Liver (tissue), 9 donors: ENCODE results near the gene ALG1L2. TPM values are rescaled to one million over a fixed set of nuclear protein-coding genes. Genes with fewer than 3 reads are reported as not detected.
"Not testable (repeated sequence)": the region's sequence is repeated elsewhere in the genome, so short reads cannot be mapped to it uniquely, and the experiment has no call there.

ENCODE experiments used
- DNase-seq: peaks from one replicate; pipeline ENCODE4 v3.0.0-alpha.2; 2017; ENCODE audit warnings: low spot score
- H3K27ac ChIP-seq, 2 donors: one replicate each; pipeline ENCODE4 v1.7.0; 2013; ENCODE audit warnings: inconsistent platforms in 2 of 2, low read length in 2 of 2, control low read depth in 1 of 2, low read depth in 1 of 2, mild to moderate bottlenecking in 1 of 2
- H3K27me3 ChIP-seq, 4 donors: one replicate each; pipeline versions ENCODE4 v1.6.1 to v1.7.0; 2013; ENCODE audit warnings: low read length in 3 of 4, inconsistent platforms in 1 of 4, mild to moderate bottlenecking in 1 of 4, moderate library complexity in 1 of 4; ENCODE audit not compliant: control insufficient read depth in 4 of 4, insufficient read depth in 4 of 4
- H3K36me3 ChIP-seq, 4 donors: one replicate each; pipeline versions ENCODE4 v1.6.1 to v1.7.0; 2013; ENCODE audit warnings: low read length in 3 of 4, mild to moderate bottlenecking in 3 of 4, low read depth in 1 of 4, moderate library complexity in 1 of 4; ENCODE audit not compliant: control insufficient read depth in 4 of 4, insufficient read depth in 3 of 4
- H3K4me1 ChIP-seq, 4 donors: one replicate each; pipeline versions ENCODE4 v1.6.1 to v1.7.0; 2013; ENCODE audit warnings: low read length in 3 of 4, mild to moderate bottlenecking in 3 of 4, moderate library complexity in 1 of 4; ENCODE audit not compliant: control insufficient read depth in 4 of 4, insufficient read depth in 4 of 4
- H3K4me3 ChIP-seq, 3 donors: one replicate each; pipeline versions ENCODE4 v1.6.1 to v1.7.0; 2013; ENCODE audit warnings: low read length in 3 of 3, control low read depth in 1 of 3, low read depth in 1 of 3, mild to moderate bottlenecking in 1 of 3
- H3K9ac ChIP-seq, 2 donors: one replicate each; pipeline ENCODE4 v1.7.0; 2013; ENCODE audit warnings: low read length in 2 of 2, mild to moderate bottlenecking in 2 of 2, moderate library complexity in 2 of 2, control low read depth in 1 of 2, low read depth in 1 of 2
- H3K9me3 ChIP-seq, 4 donors: one replicate each; pipeline versions ENCODE4 v1.6.1 to v1.7.0; 2013; ENCODE audit warnings: low read length in 3 of 4; ENCODE audit not compliant: control insufficient read depth in 4 of 4
- WGBS: extraction: QIAGEN DNeasy Blood & Tissue Kit; methylation state at CpG from one replicate; pipeline ENCODE4 v1.1.7; 2013; 5-methylcytosine and 5-hydroxymethylcytosine counted together
- polyA plus RNA-seq, 2 donors: library from polyadenylated mRNA; stranded (reverse) in 1 of 2; unstranded in 1 of 2; fragments of 200-250 nt in 1 of 2; fragments of >200 nt in 1 of 2; fragmentation: Nextera tagmentation in 1 of 2; extraction: Ambion mirVana in 1 of 2; gene quantifications; one replicate each; pipeline versions ENCODE4 v1.2.1 to v1.2.3, GENCODE V29; 2013 to 2015
- total RNA-seq, 2 donors: library from RNA; depleted of rRNA; stranded (reverse); fragments of >200 nt; gene quantifications; one replicate each; pipeline ENCODE4 v1.2.3, GENCODE V29; 2014
- donor health status: healthy.
- donor health status: healthy.
- donor health status: healthy.
- donor health status: healthy.
- donor health status: healthy.

ALG1L2 gene
- total and polyA plus RNA-seq, 4 donors = not detected

DNA sequence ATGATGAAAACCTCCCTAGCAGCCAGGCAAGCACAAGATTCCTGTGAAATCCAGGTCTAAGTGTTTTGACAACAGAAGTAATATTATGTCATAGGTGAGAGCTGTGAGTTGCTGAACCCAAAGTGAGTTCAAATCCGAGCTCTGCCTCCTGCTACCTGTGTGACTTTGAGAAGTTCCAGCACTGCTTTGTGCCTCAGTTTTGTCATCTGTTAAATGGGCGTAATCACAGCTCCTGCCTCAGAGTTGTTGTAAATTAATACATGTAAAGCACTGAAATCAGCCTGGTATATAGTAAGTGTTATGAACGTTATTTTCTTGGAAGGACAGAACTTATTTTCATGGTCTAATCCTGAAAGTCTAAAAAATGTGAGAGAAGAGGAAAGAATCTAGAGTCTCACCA, 38.7 kb downstream of the ALG1L2 start:
- 90% methylated on average over 3 of the region's 3 CpGs for WGBS
- H3K4me1 ChIP-seq, H3K9ac ChIP-seq, H3K9me3 ChIP-seq, H3K27ac ChIP-seq, DNase-seq, H3K27me3 ChIP-seq, H3K36me3 ChIP-seq, H3K4me3 ChIP-seq: not testable (repeated sequence)

DNA sequence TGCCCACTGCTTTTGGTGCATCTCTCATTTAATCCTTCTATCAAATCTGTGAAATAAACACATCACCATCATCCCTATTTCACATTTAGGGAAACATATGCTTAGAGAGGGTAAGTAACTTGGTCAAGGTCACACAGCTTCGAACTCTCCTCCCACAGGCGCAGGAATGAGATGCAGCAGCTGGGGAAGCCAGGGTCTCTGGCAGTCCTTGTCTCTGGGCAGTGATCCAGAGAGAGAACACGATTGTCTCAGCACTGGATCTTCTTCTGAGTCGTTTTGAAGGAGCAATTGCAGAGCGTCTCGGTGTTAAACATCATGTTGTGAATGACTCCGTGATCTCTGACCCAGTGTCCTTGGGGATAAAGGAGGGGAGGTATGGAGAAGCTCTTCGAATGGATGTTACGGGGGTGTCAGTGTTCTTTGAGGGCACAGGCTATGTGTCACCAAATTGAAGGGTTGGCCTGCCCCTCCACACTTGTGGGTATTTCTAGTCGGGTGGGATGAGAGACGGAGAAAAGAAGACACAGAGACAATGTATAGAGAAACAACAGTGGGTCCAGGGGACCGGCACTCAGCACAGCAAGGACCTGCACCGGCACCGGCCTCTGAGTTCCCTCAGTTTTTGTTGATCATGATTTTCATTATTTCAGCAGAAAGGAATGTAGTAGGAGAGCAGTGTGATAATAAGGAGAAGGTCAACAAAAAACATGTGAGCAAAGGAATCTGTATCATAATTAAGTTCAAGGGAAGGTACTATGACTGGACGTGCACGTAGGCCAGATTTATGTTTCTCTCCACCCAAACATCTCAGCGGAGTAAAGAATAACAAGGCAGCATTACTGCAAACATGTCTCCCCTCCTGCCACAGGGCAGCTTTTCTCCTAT, 41.5 kb downstream of the ALG1L2 start:
- not testable (repeated sequence) for H3K36me3 ChIP-seq, H3K4me3 ChIP-seq, H3K27me3 ChIP-seq, H3K9ac ChIP-seq, H3K27ac ChIP-seq, H3K9me3 ChIP-seq, H3K4me1 ChIP-seq, DNase-seq
- 82% methylated on average over 17 of the region's 17 CpGs for WGBS

DNA sequence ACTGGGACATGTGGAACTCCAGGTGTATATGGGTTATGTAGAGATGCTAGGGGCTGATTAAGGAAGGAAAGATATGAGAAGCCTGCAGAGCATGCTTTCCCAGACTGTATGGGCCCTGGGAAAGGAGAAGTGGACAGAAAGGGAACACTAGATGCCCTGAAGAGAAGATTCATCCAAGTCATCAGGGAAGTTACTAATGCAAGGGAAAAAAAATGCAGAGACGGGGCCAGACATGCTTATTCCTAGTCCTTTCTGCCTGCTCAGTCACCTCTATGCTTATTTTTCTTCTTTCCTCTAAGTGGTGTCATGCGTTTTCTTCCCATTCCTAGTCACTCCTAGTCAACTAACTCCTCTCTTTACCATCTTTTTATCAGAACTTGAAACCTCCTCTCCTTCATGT, 43.8 kb downstream of the ALG1L2 start:
- H3K27me3 ChIP-seq, DNase-seq, H3K4me3 ChIP-seq, H3K9ac ChIP-seq, H3K36me3 ChIP-seq, H3K27ac ChIP-seq, H3K9me3 ChIP-seq, H3K4me1 ChIP-seq: not testable (repeated sequence)
- WGBS = 83% methylated on average over 2 of the region's 2 CpGs

DNA sequence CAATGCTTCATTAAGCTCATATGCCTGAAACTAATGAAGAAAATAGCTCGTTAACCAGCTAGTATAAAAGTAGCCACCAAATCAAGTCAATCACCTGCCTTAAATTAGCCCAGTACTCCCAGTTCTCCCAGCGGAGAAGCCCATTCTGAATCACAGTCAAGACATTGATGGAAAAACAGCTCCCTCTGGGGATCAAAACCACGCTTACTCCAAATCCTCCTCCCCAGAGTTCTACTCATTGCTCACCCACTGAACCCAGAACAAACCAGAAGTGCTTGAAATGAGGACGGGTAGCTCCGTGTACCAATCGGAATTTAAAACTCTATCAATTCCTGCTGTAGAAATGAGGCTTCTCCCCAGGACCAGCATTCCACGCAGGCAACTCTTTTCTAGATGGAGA, 54.7 kb downstream of the ALG1L2 start:
- H3K9me3 ChIP-seq, H3K36me3 ChIP-seq, H3K9ac ChIP-seq, H3K4me3 ChIP-seq, H3K4me1 ChIP-seq, DNase-seq, H3K27me3 ChIP-seq, H3K27ac ChIP-seq: not testable (repeated sequence)
- WGBS = 76% methylated on average over 7 of the region's 7 CpGs

DNA sequence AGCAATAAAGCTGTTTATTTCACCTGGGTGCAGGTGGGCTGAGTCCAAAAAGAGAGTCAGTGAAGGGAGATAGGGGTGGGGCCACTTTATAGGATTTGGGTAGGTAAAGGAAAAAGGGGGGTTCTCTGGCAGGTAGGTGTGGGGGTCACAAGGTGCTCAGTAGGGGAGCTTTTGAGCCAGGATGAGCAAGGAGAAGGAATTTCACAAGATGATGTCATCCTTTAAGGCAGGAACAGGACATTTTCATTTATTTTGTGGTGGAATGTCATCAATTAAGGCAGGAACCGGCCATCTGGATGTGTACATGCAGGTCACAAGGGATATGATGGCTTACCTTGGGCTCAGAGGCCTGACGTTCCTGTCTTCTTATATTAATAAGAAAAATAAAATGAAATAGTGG, 56.1 kb downstream of the ALG1L2 start:
- DNase-seq, H3K27me3 ChIP-seq, H3K9ac ChIP-seq, H3K4me3 ChIP-seq, H3K4me1 ChIP-seq, H3K27ac ChIP-seq, H3K9me3 ChIP-seq, H3K36me3 ChIP-seq: not testable (repeated sequence)
- WGBS = 88% methylated on average over 2 of the region's 2 CpGs

DNA sequence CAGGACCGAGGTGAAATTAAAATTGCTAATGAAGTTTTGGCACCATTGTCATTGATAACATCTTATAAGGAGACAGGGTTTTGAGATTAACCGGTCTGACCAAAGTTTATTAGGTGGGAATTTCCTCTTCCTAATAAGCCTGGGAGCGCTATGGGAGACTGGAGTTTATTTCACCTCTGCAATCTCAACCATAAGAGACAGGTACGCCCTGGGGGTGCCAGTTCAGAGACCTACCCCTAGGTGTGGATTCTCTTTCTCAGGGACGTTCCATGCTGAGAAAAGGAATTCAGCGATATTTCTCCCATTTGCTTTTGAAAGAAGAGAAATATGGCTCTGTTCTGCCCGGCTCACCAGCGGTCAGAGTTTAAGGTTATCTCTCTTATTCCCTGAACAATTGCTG, 57.4 kb downstream of the ALG1L2 start:
- WGBS = 78% methylated on average over 6 of the region's 8 CpGs
- not testable (repeated sequence) for H3K9ac ChIP-seq

DNA sequence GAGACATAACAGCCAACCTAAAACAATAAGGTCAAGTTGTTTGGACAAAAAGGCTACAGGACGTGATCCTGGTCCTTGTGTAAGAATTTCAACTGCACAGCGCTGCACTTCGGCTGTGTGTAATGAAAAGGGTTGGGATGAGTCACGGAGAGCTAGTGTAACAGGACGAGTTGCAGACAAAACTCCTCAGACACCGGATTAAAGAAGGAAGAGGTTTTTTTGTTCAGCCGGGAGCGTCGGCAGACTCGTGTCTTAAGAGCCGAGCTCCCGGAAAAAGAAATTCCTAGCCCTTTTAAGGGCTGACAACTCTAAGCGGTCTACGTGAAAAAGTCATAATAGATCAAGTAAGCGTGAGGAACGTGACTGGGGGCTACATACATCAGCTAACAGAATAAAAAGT, 59.1 kb downstream of the ALG1L2 start:
- not testable (repeated sequence) for H3K9me3 ChIP-seq, H3K4me1 ChIP-seq, DNase-seq, H3K27me3 ChIP-seq, H3K36me3 ChIP-seq, H3K9ac ChIP-seq, H3K4me3 ChIP-seq, H3K27ac ChIP-seq
- WGBS = 79% methylated on average over 16 of the region's 16 CpGs

More for the DNA sequence above, 57.4 kb downstream of the ALG1L2 start:
- H3K36me3 ChIP-seq, H3K27me3 ChIP-seq, DNase-seq, H3K4me3 ChIP-seq, H3K4me1 ChIP-seq, H3K27ac ChIP-seq, H3K9me3 ChIP-seq: not testable (repeated sequence)

DNA sequence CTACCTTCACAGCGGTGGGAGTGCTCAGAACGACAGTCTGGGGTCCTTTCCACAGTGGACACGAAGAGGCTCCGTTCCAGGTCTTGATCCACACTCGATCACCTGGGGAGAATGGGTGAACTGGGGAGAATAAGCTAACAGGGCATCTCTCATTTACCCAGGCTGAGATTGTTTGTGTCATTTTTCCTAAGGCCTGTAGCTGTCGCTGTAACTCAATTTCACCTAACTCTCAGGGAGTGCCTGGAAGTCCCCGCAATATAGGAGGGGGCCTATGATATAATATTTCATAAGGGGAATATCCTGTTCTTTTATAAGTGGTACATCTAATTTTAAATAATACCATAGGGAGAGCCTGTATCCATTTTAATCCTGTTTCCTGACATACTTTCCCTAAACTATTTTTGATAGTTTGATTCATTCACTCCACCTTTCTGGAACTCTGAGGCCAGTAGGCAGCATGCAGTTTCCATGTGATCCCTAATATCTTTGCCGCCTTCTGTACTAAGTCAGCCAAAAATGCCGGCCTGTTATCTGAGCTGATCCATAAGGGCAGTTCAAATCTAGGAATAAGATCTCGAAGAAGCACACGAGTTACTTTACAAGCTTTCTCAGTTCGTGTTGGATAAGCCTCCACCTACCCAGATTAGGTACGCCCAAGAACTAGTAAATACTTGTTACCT, 62.2 kb downstream of the ALG1L2 start:
- 67% methylated on average over 13 of the region's 13 CpGs for WGBS
- not testable (repeated sequence) for DNase-seq, H3K36me3 ChIP-seq, H3K27me3 ChIP-seq, H3K4me3 ChIP-seq, H3K27ac ChIP-seq, H3K9me3 ChIP-seq, H3K4me1 ChIP-seq, H3K9ac ChIP-seq
